NCI-H2107 treated with DMSO at 0.1 percent for 48 hours (cell line): ENCODE measurements around the gene CPSF7.

Experiments
- DNase-seq: peaks from one replicate; lab custom pipeline; 2025; ENCODE audit not compliant: unreplicated experiment; lab: John Stamatoyannopoulos, UW

The CPSF7 gene

GRCh38 chr11:61357233-61357893, 72.4 kb downstream of the CPSF7 start:
- DNase-seq = no peak

GRCh38 chr11:61356706-61357105, 73.1 kb downstream of the CPSF7 start:
- DNase-seq = no peak

GRCh38 chr11:61354208-61354607, 75.6 kb downstream of the CPSF7 start:
- DNase-seq = no peak

GRCh38 chr11:61353131-61354067, 76.4 kb downstream of the CPSF7 start:
- no peak for DNase-seq
